WTC11 (cell line): Measurements from ENCODE around the gene DSN1. TPM values are rescaled to one million over a fixed set of nuclear protein-coding genes. Genes with fewer than 3 reads are reported as not detected.

Experiments used
- ATAC-seq: fragments of 200-7000 bp; cut with Tn5 transposase; 2 replicates; pipeline ENCODE4 v1.10.0; 2021; ENCODE audit warnings: mild to moderate bottlenecking, moderate library complexity
- CTCF ChIA-PET: fragments of 300-600 bp; sonication (Branson Sonifier 250); formaldehyde crosslinking; loops from one replicate; lab custom pipeline; 2021; ENCODE audit warnings: antibody characterized with exemption; lab: Charles Lee
- POLR2A ChIA-PET: fragments of 350-600 bp; sonication (Branson Sonifier 250); formaldehyde crosslinking; loops from one replicate; lab custom pipeline; 2021; ENCODE audit warnings: antibody characterized with exemption; lab: Charles Lee
- DNase-seq: peaks from one replicate; pipeline ENCODE4 v3.0.0; 2021; ENCODE audit warnings: low spot score
- H3K27ac Mint-ChIP-seq: 2 replicates; pipeline ENCODE4 v1.8.0; 2021; ENCODE audit warnings: mixed read lengths
- H3K27me3 Mint-ChIP-seq: 2 replicates; pipeline ENCODE4 v1.8.0; 2021; ENCODE audit warnings: low read depth, mild to moderate bottlenecking, moderate library complexity, mixed read lengths
- H3K36me3 Mint-ChIP-seq: 2 replicates; pipeline ENCODE4 v1.8.0; 2021; ENCODE audit warnings: mixed read lengths
- H3K4me1 Mint-ChIP-seq: 2 replicates; pipeline ENCODE4 v1.8.0; 2022; ENCODE audit warnings: mixed read lengths
- H3K4me3 Mint-ChIP-seq: 2 replicates; pipeline ENCODE4 v1.8.0; 2021; ENCODE audit warnings: mild to moderate bottlenecking, moderate library complexity, mixed read lengths
- H3K9me3 Mint-ChIP-seq: 2 replicates; pipeline ENCODE4 v1.8.0; 2021; ENCODE audit warnings: mixed read lengths
- GABPB1 ChIP-seq: sonication (generic); formaldehyde crosslinking; IDR thresholded peaks from 2 replicates; pipeline ENCODE4 v1.8.1; 2023; ENCODE audit warnings: mild to moderate bottlenecking, missing genetic modification reagents
- GRHL2 ChIP-seq: fragments of 250-450 bp; sonication (Bioruptor Pico); IDR thresholded peaks from 2 replicates; pipeline ENCODE4 v1.8.0; 2022; ENCODE audit warnings: mild to moderate bottlenecking, moderate library complexity; ENCODE audit not compliant: insufficient replicate concordance, severe bottlenecking
- MYBL2 ChIP-seq: sonication (generic); formaldehyde crosslinking; IDR thresholded peaks from 2 replicates; pipeline ENCODE4 v1.8.1; 2023; ENCODE audit warnings: mild to moderate bottlenecking, moderate library complexity, missing genetic modification reagents
- NR3C1 ChIP-seq: sonication (generic); formaldehyde crosslinking; conservative IDR thresholded peaks from 2 replicates; pipeline ENCODE4 v1.8.1; 2023; ENCODE audit warnings: low read depth, mild to moderate bottlenecking, missing genetic modification reagents
- SMAD3 ChIP-seq: sonication (generic); formaldehyde crosslinking; IDR thresholded peaks from 2 replicates; pipeline ENCODE4 v1.8.0; 2022; ENCODE audit warnings: missing genetic modification reagents, mild to moderate bottlenecking, borderline replicate concordance
- TEAD1 ChIP-seq: sonication (generic); formaldehyde crosslinking; IDR thresholded peaks from 2 replicates; pipeline ENCODE4 v1.8.0; 2022; ENCODE audit warnings: mild to moderate bottlenecking, missing genetic modification reagents
- TP53 ChIP-seq: sonication (generic); formaldehyde crosslinking; IDR thresholded peaks from 2 replicates; pipeline ENCODE4 v1.8.1; 2023; ENCODE audit warnings: mild to moderate bottlenecking, missing genetic modification reagents
- total RNA-seq: library from RNA; stranded (reverse); gene quantifications from 3 replicates; pipeline ENCODE4 v1.2.3, GENCODE V29; 2021
- TF ChIP-seq, protein P1 (sequence below): sonication (generic); formaldehyde crosslinking; conservative IDR thresholded peaks from 2 replicates; pipeline ENCODE4 v1.8.1; 2023; ENCODE audit warnings: mild to moderate bottlenecking, low read depth, missing genetic modification reagents, moderate library complexity
- TF ChIP-seq, protein P2 (sequence below): sonication (generic); formaldehyde crosslinking; IDR thresholded peaks from 2 replicates; pipeline ENCODE4 v1.8.1; 2022; ENCODE audit warnings: mild to moderate bottlenecking, missing genetic modification reagents, moderate library complexity, borderline replicate concordance
- TF ChIP-seq, protein P3 (sequence below): sonication (generic); formaldehyde crosslinking; IDR thresholded peaks from 2 replicates; pipeline ENCODE4 v1.8.1; 2023; ENCODE audit warnings: mild to moderate bottlenecking, missing genetic modification reagents
- TF ChIP-seq, protein P4 (sequence below): fragments of 250-450 bp; sonication (Bioruptor Pico); IDR thresholded peaks from 2 replicates; pipeline ENCODE4 v1.9.0; 2021; ENCODE audit warnings: mild to moderate bottlenecking
- TF ChIP-seq, protein P5 (sequence below): sonication (generic); formaldehyde crosslinking; conservative IDR thresholded peaks from 2 replicates; pipeline ENCODE4 v1.8.1; 2022; ENCODE audit warnings: mild to moderate bottlenecking, missing genetic modification reagents
- TF ChIP-seq, protein P6 (sequence below): sonication (generic); formaldehyde crosslinking; IDR thresholded peaks from 2 replicates; pipeline ENCODE4 v1.8.1; 2023; ENCODE audit warnings: mild to moderate bottlenecking, moderate library complexity, missing genetic modification reagents
- TF ChIP-seq, protein P7 (sequence below): sonication (generic); formaldehyde crosslinking; IDR thresholded peaks from 2 replicates; pipeline ENCODE4 v1.8.1; 2023; ENCODE audit warnings: mild to moderate bottlenecking, missing genetic modification reagents, borderline replicate concordance
- TF ChIP-seq, protein P8 (sequence below): fragments of 250-450 bp; sonication (Bioruptor Pico); IDR thresholded peaks from 2 replicates; pipeline ENCODE4 v1.8.0; 2021; ENCODE audit warnings: mild to moderate bottlenecking
- TF ChIP-seq, protein P9 (sequence below): sonication (generic); formaldehyde crosslinking; IDR thresholded peaks from 2 replicates; pipeline ENCODE4 v1.8.1; 2022; ENCODE audit warnings: low read depth, missing genetic modification reagents, borderline replicate concordance

Gene DSN1
- total RNA-seq, 1 experiment from 2014 or later = 27.0 TPM

DNA sequence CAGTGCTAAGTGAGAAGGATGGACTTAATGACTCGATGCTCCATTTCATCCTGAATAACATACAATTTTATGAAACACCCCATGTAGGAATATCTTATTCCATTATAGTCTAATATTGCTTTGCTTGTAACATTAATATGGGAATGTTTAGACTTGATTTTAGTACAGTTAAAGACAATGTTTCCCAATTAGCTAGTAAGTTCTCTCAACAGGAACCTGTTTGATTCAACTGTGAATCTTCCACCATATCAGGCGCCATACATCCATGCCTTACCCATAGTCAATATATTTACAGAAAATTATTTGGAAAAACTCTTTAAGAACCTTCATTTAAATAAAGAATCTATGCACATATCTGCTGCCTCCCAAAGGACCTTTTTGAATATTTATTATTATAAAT, 31.0 kb downstream of the DSN1 start (continued):
- TF ChIP-seq, protein P1, sequence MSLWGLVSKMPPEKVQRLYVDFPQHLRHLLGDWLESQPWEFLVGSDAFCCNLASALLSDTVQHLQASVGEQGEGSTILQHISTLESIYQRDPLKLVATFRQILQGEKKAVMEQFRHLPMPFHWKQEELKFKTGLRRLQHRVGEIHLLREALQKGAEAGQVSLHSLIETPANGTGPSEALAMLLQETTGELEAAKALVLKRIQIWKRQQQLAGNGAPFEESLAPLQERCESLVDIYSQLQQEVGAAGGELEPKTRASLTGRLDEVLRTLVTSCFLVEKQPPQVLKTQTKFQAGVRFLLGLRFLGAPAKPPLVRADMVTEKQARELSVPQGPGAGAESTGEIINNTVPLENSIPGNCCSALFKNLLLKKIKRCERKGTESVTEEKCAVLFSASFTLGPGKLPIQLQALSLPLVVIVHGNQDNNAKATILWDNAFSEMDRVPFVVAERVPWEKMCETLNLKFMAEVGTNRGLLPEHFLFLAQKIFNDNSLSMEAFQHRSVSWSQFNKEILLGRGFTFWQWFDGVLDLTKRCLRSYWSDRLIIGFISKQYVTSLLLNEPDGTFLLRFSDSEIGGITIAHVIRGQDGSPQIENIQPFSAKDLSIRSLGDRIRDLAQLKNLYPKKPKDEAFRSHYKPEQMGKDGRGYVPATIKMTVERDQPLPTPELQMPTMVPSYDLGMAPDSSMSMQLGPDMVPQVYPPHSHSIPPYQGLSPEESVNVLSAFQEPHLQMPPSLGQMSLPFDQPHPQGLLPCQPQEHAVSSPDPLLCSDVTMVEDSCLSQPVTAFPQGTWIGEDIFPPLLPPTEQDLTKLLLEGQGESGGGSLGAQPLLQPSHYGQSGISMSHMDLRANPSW (CRISPR knock-in tag) = no peak
- TF ChIP-seq, protein P2, sequence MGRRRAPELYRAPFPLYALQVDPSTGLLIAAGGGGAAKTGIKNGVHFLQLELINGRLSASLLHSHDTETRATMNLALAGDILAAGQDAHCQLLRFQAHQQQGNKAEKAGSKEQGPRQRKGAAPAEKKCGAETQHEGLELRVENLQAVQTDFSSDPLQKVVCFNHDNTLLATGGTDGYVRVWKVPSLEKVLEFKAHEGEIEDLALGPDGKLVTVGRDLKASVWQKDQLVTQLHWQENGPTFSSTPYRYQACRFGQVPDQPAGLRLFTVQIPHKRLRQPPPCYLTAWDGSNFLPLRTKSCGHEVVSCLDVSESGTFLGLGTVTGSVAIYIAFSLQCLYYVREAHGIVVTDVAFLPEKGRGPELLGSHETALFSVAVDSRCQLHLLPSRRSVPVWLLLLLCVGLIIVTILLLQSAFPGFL (CRISPR knock-in tag) = no peak
- TF ChIP-seq MYBL2 (CRISPR knock-in tag) = no peak

DNA sequence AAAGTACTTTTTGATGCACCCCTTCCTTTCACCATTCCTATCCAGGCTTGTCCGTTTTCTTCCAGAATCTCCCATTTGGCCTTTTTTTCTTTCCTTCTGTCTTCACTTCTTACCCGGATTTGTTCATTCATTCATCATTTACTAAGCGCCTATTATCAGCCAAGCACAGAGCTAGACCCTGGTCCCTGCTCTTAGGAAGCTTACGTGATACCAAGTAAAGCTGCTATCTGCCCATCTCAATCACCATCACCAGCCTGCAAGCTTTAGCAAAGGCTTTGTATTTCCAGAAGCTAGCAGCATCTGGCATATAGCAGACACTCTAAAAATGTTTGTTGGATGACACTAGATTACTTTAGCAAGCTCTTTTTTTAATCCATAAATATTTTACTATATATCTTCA, 32.5 kb downstream of the DSN1 start:
- H3K4me1 Mint-ChIP-seq = peaks cover 28% of the 10 kb centered on the region
- H3K4me3 Mint-ChIP-seq = no peak overlapping the region
- no peak for DNase-seq
- H3K9me3 Mint-ChIP-seq = no peaks in the 10 kb centered on the region
- ChIA-PET POLR2A (no interaction called here), CTCF (interaction anchor here (1.0 to 1.6 kb wide), 2 partner anchors 12 to 14 kb away, joined by 4 to 9 read pairs; no protein-coding TSS in a partner anchor)
- H3K27me3 Mint-ChIP-seq = no peaks in the 10 kb centered on the region
- no peaks in the 10 kb centered on the region for H3K36me3 Mint-ChIP-seq
- H3K27ac Mint-ChIP-seq = no peak overlapping the region
- ATAC-seq = no peak
- TF ChIP-seq, protein P3, sequence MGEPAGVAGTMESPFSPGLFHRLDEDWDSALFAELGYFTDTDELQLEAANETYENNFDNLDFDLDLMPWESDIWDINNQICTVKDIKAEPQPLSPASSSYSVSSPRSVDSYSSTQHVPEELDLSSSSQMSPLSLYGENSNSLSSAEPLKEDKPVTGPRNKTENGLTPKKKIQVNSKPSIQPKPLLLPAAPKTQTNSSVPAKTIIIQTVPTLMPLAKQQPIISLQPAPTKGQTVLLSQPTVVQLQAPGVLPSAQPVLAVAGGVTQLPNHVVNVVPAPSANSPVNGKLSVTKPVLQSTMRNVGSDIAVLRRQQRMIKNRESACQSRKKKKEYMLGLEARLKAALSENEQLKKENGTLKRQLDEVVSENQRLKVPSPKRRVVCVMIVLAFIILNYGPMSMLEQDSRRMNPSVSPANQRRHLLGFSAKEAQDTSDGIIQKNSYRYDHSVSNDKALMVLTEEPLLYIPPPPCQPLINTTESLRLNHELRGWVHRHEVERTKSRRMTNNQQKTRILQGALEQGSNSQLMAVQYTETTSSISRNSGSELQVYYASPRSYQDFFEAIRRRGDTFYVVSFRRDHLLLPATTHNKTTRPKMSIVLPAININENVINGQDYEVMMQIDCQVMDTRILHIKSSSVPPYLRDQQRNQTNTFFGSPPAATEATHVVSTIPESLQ (CRISPR knock-in tag) = no peak
- TF ChIP-seq, protein P4, sequence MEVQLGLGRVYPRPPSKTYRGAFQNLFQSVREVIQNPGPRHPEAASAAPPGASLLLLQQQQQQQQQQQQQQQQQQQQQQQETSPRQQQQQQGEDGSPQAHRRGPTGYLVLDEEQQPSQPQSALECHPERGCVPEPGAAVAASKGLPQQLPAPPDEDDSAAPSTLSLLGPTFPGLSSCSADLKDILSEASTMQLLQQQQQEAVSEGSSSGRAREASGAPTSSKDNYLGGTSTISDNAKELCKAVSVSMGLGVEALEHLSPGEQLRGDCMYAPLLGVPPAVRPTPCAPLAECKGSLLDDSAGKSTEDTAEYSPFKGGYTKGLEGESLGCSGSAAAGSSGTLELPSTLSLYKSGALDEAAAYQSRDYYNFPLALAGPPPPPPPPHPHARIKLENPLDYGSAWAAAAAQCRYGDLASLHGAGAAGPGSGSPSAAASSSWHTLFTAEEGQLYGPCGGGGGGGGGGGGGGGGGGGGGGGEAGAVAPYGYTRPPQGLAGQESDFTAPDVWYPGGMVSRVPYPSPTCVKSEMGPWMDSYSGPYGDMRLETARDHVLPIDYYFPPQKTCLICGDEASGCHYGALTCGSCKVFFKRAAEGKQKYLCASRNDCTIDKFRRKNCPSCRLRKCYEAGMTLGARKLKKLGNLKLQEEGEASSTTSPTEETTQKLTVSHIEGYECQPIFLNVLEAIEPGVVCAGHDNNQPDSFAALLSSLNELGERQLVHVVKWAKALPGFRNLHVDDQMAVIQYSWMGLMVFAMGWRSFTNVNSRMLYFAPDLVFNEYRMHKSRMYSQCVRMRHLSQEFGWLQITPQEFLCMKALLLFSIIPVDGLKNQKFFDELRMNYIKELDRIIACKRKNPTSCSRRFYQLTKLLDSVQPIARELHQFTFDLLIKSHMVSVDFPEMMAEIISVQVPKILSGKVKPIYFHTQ (CRISPR knock-in tag) = no peak
- TF ChIP-seq TEAD1 (CRISPR knock-in tag) (no peak), NR3C1 (CRISPR knock-in tag) (no peak), GRHL2 (no peak), GABPB1 (CRISPR knock-in tag) (no peak), SMAD3 (CRISPR knock-in tag) (no peak), MYBL2 (CRISPR knock-in tag) (no peak), TP53 (CRISPR knock-in tag) (no peak)
- TF ChIP-seq, protein P5, sequence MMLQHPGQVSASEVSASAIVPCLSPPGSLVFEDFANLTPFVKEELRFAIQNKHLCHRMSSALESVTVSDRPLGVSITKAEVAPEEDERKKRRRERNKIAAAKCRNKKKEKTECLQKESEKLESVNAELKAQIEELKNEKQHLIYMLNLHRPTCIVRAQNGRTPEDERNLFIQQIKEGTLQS (CRISPR knock-in tag) = no peak
- TF ChIP-seq, protein P6, sequence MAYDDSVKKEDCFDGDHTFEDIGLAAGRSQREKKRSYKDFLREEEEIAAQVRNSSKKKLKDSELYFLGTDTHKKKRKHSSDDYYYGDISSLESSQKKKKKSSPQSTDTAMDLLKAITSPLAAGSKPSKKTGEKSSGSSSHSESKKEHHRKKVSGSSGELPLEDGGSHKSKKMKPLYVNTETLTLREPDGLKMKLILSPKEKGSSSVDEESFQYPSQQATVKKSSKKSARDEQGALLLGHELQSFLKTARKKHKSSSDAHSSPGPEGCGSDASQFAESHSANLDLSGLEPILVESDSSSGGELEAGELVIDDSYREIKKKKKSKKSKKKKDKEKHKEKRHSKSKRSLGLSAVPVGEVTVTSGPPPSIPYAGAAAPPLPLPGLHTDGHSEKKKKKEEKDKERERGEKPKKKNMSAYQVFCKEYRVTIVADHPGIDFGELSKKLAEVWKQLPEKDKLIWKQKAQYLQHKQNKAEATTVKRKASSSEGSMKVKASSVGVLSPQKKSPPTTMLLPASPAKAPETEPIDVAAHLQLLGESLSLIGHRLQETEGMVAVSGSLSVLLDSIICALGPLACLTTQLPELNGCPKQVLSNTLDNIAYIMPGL = no peak
- TF ChIP-seq, protein P7, sequence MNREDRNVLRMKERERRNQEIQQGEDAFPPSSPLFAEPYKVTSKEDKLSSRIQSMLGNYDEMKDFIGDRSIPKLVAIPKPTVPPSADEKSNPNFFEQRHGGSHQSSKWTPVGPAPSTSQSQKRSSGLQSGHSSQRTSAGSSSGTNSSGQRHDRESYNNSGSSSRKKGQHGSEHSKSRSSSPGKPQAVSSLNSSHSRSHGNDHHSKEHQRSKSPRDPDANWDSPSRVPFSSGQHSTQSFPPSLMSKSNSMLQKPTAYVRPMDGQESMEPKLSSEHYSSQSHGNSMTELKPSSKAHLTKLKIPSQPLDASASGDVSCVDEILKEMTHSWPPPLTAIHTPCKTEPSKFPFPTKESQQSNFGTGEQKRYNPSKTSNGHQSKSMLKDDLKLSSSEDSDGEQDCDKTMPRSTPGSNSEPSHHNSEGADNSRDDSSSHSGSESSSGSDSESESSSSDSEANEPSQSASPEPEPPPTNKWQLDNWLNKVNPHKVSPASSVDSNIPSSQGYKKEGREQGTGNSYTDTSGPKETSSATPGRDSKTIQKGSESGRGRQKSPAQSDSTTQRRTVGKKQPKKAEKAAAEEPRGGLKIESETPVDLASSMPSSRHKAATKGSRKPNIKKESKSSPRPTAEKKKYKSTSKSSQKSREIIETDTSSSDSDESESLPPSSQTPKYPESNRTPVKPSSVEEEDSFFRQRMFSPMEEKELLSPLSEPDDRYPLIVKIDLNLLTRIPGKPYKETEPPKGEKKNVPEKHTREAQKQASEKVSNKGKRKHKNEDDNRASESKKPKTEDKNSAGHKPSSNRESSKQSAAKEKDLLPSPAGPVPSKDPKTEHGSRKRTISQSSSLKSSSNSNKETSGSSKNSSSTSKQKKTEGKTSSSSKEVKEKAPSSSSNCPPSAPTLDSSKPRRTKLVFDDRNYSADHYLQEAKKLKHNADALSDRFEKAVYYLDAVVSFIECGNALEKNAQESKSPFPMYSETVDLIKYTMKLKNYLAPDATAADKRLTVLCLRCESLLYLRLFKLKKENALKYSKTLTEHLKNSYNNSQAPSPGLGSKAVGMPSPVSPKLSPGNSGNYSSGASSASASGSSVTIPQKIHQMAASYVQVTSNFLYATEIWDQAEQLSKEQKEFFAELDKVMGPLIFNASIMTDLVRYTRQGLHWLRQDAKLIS (CRISPR knock-in tag) = no peak
- TF ChIP-seq, protein P8, sequence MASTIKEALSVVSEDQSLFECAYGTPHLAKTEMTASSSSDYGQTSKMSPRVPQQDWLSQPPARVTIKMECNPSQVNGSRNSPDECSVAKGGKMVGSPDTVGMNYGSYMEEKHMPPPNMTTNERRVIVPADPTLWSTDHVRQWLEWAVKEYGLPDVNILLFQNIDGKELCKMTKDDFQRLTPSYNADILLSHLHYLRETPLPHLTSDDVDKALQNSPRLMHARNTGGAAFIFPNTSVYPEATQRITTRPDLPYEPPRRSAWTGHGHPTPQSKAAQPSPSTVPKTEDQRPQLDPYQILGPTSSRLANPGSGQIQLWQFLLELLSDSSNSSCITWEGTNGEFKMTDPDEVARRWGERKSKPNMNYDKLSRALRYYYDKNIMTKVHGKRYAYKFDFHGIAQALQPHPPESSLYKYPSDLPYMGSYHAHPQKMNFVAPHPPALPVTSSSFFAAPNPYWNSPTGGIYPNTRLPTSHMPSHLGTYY (CRISPR knock-in tag) = no peak
- TF ChIP-seq, protein P9, sequence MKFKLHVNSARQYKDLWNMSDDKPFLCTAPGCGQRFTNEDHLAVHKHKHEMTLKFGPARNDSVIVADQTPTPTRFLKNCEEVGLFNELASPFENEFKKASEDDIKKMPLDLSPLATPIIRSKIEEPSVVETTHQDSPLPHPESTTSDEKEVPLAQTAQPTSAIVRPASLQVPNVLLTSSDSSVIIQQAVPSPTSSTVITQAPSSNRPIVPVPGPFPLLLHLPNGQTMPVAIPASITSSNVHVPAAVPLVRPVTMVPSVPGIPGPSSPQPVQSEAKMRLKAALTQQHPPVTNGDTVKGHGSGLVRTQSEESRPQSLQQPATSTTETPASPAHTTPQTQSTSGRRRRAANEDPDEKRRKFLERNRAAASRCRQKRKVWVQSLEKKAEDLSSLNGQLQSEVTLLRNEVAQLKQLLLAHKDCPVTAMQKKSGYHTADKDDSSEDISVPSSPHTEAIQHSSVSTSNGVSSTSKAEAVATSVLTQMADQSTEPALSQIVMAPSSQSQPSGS (CRISPR knock-in tag) = no peak
